IPS-18a (cell line): ENCODE measurements around the gene HORMAD2.
"Not testable (repeated sequence)": the region's sequence is repeated elsewhere in the genome, so short reads cannot be mapped to it uniquely, and the experiment has no call there.

Experiments
- H3K27ac ChIP-seq: one replicate; pipeline ENCODE4 v1.5.1; 2013; ENCODE audit warnings: low read length
- H3K27me3 ChIP-seq: one replicate; pipeline ENCODE4 v1.6.1; 2013; ENCODE audit warnings: mild to moderate bottlenecking, low read length; ENCODE audit not compliant: control insufficient read depth, insufficient read depth
- H3K36me3 ChIP-seq: one replicate; pipeline ENCODE4 v1.6.1; 2013; ENCODE audit warnings: low read depth, low read length; ENCODE audit not compliant: control insufficient read depth
- H3K4me1 ChIP-seq: one replicate; pipeline ENCODE4 v1.6.1; 2013; ENCODE audit warnings: low read depth, low read length; ENCODE audit not compliant: control insufficient read depth
- H3K4me3 ChIP-seq: one replicate; pipeline ENCODE4 v1.5.1; 2013; ENCODE audit warnings: low read length
- H3K9ac ChIP-seq: one replicate; pipeline ENCODE4 v1.6.1; 2013; ENCODE audit warnings: mild to moderate bottlenecking, low read length, moderate library complexity
- H3K9me3 ChIP-seq: one replicate; pipeline ENCODE4 v1.6.1; 2013; ENCODE audit warnings: low read depth, low read length; ENCODE audit not compliant: control insufficient read depth

The HORMAD2 gene

GRCh38 chr22:30086496-30086895 lies 6.2 kb downstream of the HORMAD2 start:
- no peaks in the 10 kb centered on the region for H3K27me3 ChIP-seq
- no peaks in the 10 kb centered on the region for H3K36me3 ChIP-seq
- no peak overlapping the region for H3K27ac ChIP-seq
- H3K9ac ChIP-seq = no peak overlapping the region
- no peak overlapping the region for H3K4me3 ChIP-seq
- no peaks in the 10 kb centered on the region for H3K9me3 ChIP-seq
- no peaks in the 10 kb centered on the region for H3K4me1 ChIP-seq

GRCh38 chr22:30087037-30087436 lies 6.8 kb downstream of the HORMAD2 start:
- not testable (repeated sequence) for H3K9me3 ChIP-seq, H3K9ac ChIP-seq, H3K27me3 ChIP-seq, H3K4me3 ChIP-seq, H3K36me3 ChIP-seq, H3K27ac ChIP-seq, H3K4me1 ChIP-seq

GRCh38 chr22:30087611-30088010 lies 7.3 kb downstream of the HORMAD2 start:
- Histone ChIP-seq H3K9me3 (no peaks in the 10 kb centered on the region), H3K9ac (no peak overlapping the region), H3K36me3 (no peaks in the 10 kb centered on the region), H3K4me1 (no peaks in the 10 kb centered on the region), H3K27ac (no peak overlapping the region), H3K4me3 (no peak overlapping the region), H3K27me3 (no peaks in the 10 kb centered on the region)

GRCh38 chr22:30088468-30088867 lies 8.2 kb downstream of the HORMAD2 start:
- no peaks in the 10 kb centered on the region for H3K36me3 ChIP-seq
- no peak overlapping the region for H3K4me3 ChIP-seq
- H3K27me3 ChIP-seq = no peaks in the 10 kb centered on the region
- no peaks in the 10 kb centered on the region for H3K9me3 ChIP-seq
- no peak overlapping the region for H3K9ac ChIP-seq
- no peaks in the 10 kb centered on the region for H3K4me1 ChIP-seq
- no peak overlapping the region for H3K27ac ChIP-seq

GRCh38 chr22:30089655-30089974 lies 9.4 kb downstream of the HORMAD2 start:
- Histone ChIP-seq H3K4me1 (no peaks in the 10 kb centered on the region), H3K27ac (no peak overlapping the region), H3K27me3 (no peaks in the 10 kb centered on the region), H3K36me3 (no peaks in the 10 kb centered on the region), H3K9me3 (peaks cover 5% of the 10 kb centered on the region), H3K4me3 (no peak overlapping the region), H3K9ac (no peak overlapping the region)

GRCh38 chr22:30092686-30093085 lies 12.4 kb downstream of the HORMAD2 start:
- no peaks in the 10 kb centered on the region for H3K36me3 ChIP-seq
- H3K4me1 ChIP-seq = no peaks in the 10 kb centered on the region
- H3K9me3 ChIP-seq = peaks cover 10% of the 10 kb centered on the region
- H3K9ac ChIP-seq = no peak overlapping the region
- H3K27me3 ChIP-seq = no peaks in the 10 kb centered on the region
- no peak overlapping the region for H3K27ac ChIP-seq
- H3K4me3 ChIP-seq = no peak overlapping the region

GRCh38 chr22:30094804-30095203 lies 14.5 kb downstream of the HORMAD2 start:
- Histone ChIP-seq H3K9me3 (peaks cover 10% of the 10 kb centered on the region), H3K27ac (no peak overlapping the region), H3K9ac (no peak overlapping the region), H3K36me3 (no peaks in the 10 kb centered on the region), H3K4me3 (no peak overlapping the region), H3K27me3 (no peaks in the 10 kb centered on the region), H3K4me1 (no peaks in the 10 kb centered on the region)

GRCh38 chr22:30097861-30098260 lies 17.6 kb downstream of the HORMAD2 start:
- H3K27ac ChIP-seq = no peak overlapping the region
- no peaks in the 10 kb centered on the region for H3K27me3 ChIP-seq
- peaks cover 10% of the 10 kb centered on the region for H3K9me3 ChIP-seq
- no peak overlapping the region for H3K9ac ChIP-seq
- no peaks in the 10 kb centered on the region for H3K36me3 ChIP-seq
- no peak overlapping the region for H3K4me3 ChIP-seq
- H3K4me1 ChIP-seq = no peaks in the 10 kb centered on the region

GRCh38 chr22:30100770-30101169 lies 20.5 kb downstream of the HORMAD2 start:
- not testable (repeated sequence) for H3K27me3 ChIP-seq, H3K36me3 ChIP-seq, H3K27ac ChIP-seq, H3K4me1 ChIP-seq, H3K9ac ChIP-seq, H3K9me3 ChIP-seq, H3K4me3 ChIP-seq

- H3K36me3 ChIP-seq = no peaks in the 10 kb centered on the region
- H3K4me3 ChIP-seq = no peak overlapping the region
- no peaks in the 10 kb centered on the region for H3K27me3 ChIP-seq
- no peaks in the 10 kb centered on the region for H3K4me1 ChIP-seq
- no peak overlapping the region for H3K9ac ChIP-seq
- no peak overlapping the region for H3K27ac ChIP-seq
- H3K9me3 ChIP-seq = no peaks in the 10 kb centered on the region
These were observed 24.4 kb downstream of the HORMAD2 start for GRCh38 chr22:30104501-30105156.

- no peak overlapping the region for H3K27ac ChIP-seq
- no peak overlapping the region for H3K4me3 ChIP-seq
These were observed 25.2 kb downstream of the HORMAD2 start for GRCh38 chr22:30105483-30105882.

GRCh38 chr22:30113494-30113893 lies 33.2 kb downstream of the HORMAD2 start:
- H3K4me3 ChIP-seq = no peak overlapping the region
- H3K27me3 ChIP-seq = no peaks in the 10 kb centered on the region
- no peaks in the 10 kb centered on the region for H3K4me1 ChIP-seq
- H3K9me3 ChIP-seq = no peaks in the 10 kb centered on the region
- H3K36me3 ChIP-seq = no peaks in the 10 kb centered on the region
- no peak overlapping the region for H3K9ac ChIP-seq
- no peak overlapping the region for H3K27ac ChIP-seq

More at GRCh38 chr22:30105483-30105882, 25.2 kb downstream of the HORMAD2 start:
- Histone ChIP-seq H3K36me3 (no peaks in the 10 kb centered on the region), H3K27me3 (no peaks in the 10 kb centered on the region), H3K4me1 (no peaks in the 10 kb centered on the region), H3K9me3 (no peaks in the 10 kb centered on the region), H3K9ac (no peak overlapping the region)
